Measurements from ENCODE around the gene ABCC4. TPM values are rescaled to one million over a fixed set of nuclear protein-coding genes. Genes with fewer than 3 reads are reported as not detected.

Gene ABCC4
- total and polyA plus RNA-seq, 2 donors (not counting 1 experiment from before 2014, with no cell fraction given), result 1.8 to 7.1 TPM

GRCh38 chr13:95123726-95124125 is 177.5 kb downstream of the ABCC4 start:
- Histone ChIP-seq H3K9ac (ENCODE audit: low read length) (no peak overlapping the region), H3K27me3 (replicated peaks in 1 of 4; ENCODE audit: control extremely low read depth in 1 of 4, control insufficient read depth in 3 of 4, insufficient read depth in 4 of 4, low read length in 3 of 4) (no peaks in the 10 kb centered on the region), H3K36me3 (replicated peaks in 1 of 2; ENCODE audit: control extremely low read depth in 1 of 2, control insufficient read depth in 1 of 2, extremely low read depth in 1 of 2, insufficient read depth in 2 of 2, low read length in 1 of 2) (no peaks in the 10 kb centered on the region), H4K20me1 (ENCODE audit: control insufficient read depth, insufficient read depth, low read length, poor library complexity, severe bottlenecking) (no peaks in the 10 kb centered on the region), H3K4me2 (replicated peaks; ENCODE audit: low read depth, low read length, poor library complexity, severe bottlenecking) (no peak overlapping the region), H3K4me3 (ENCODE audit: control extremely low read depth in 1 of 5, extremely low read depth in 1 of 5, insufficient read depth in 1 of 5, low read depth in 2 of 5, low read length in 4 of 5) (no peak overlapping the region), H3K27ac (ENCODE audit: low read length in 2 of 2) (no peak overlapping the region), H3K79me2 (ENCODE audit: control insufficient read depth, insufficient read depth, low read length) (no peaks in the 10 kb centered on the region), H3K9me3 (ENCODE audit: control extremely low read depth in 1 of 3, control insufficient read depth in 2 of 3, insufficient read depth in 1 of 3, low read length in 2 of 3) (no peaks in the 10 kb centered on the region), H2AFZ (ENCODE audit: insufficient read depth, low read depth, low read length, poor library complexity, severe bottlenecking) (no peak overlapping the region), H3K4me1 (ENCODE audit: control insufficient read depth in 2 of 2, insufficient read depth in 2 of 2, low read length in 2 of 2) (no peaks in the 10 kb centered on the region)
- TF ChIP-seq EZH2 (IDR thresholded peaks at IDR 0.05; ENCODE audit: borderline replicate concordance, insufficient read depth, low read depth, low read length, poor library complexity, severe bottlenecking) (no peak), CTCF (IDR thresholded peaks at IDR 0.05) (no peak)
- WGBS (ENCODE audit: insufficient coverage), result 91% methylated on average over 7 of the region's 7 CpGs
- intact Hi-C loops (cut with micrococcal nuclease), result no loop called here
- H3K9me3 Mint-ChIP-seq (ENCODE audit: insufficient read depth), result peaks cover 3% of the 10 kb centered on the region
- ATAC-seq (ENCODE audit: low read depth), result no peak
- no peak overlapping the region for H3K27ac Mint-ChIP-seq
- no peak for DNase-seq
- CTCF ChIA-PET, result no interaction called here
- POLR2A ChIA-PET, result no interaction called here
- no peaks in the 10 kb centered on the region for H3K27me3 Mint-ChIP-seq
- H3K4me3 Mint-ChIP-seq, result no peak overlapping the region
- no peaks in the 10 kb centered on the region for H3K4me1 Mint-ChIP-seq

DNA sequence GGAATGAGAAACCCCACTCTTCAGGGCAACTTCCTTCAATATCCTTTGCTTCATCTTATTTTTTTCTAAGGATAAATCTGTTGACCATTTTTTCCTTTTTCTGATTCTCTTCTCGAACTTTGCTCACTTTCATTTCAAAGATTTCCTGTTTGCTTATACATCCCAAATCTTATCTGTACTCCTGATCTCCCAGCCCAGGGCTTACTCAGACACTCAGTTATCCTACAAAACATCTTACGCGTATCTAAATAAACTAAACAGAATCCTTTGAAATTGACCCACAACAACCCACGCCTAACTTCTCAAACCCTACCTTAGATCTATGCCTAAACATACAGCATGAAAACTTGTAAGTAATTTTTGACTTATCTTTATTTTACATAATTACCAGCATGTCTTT is 179.2 kb downstream of the ABCC4 start:
- H3K9me3 Mint-ChIP-seq (ENCODE audit: insufficient read depth), result peaks cover 3% of the 10 kb centered on the region
- Histone ChIP-seq H3K79me2 (ENCODE audit: control insufficient read depth, insufficient read depth, low read length) (no peaks in the 10 kb centered on the region), H3K4me3 (ENCODE audit: control extremely low read depth in 1 of 5, extremely low read depth in 1 of 5, insufficient read depth in 1 of 5, low read depth in 2 of 5, low read length in 4 of 5) (no peak overlapping the region), H2AFZ (ENCODE audit: insufficient read depth, low read depth, low read length, poor library complexity, severe bottlenecking) (no peak overlapping the region), H3K9me3 (ENCODE audit: control extremely low read depth in 1 of 3, control insufficient read depth in 2 of 3, insufficient read depth in 1 of 3, low read length in 2 of 3) (no peaks in the 10 kb centered on the region), H3K4me2 (replicated peaks; ENCODE audit: low read depth, low read length, poor library complexity, severe bottlenecking) (no peak overlapping the region), H3K4me1 (ENCODE audit: control insufficient read depth in 2 of 2, insufficient read depth in 2 of 2, low read length in 2 of 2) (no peaks in the 10 kb centered on the region), H3K9ac (ENCODE audit: low read length) (no peak overlapping the region), H3K36me3 (replicated peaks in 1 of 2; ENCODE audit: control extremely low read depth in 1 of 2, control insufficient read depth in 1 of 2, extremely low read depth in 1 of 2, insufficient read depth in 2 of 2, low read length in 1 of 2) (no peaks in the 10 kb centered on the region), H3K27ac (ENCODE audit: low read length in 2 of 2) (no peak overlapping the region), H3K27me3 (replicated peaks in 1 of 4; ENCODE audit: control extremely low read depth in 1 of 4, control insufficient read depth in 3 of 4, insufficient read depth in 4 of 4, low read length in 3 of 4) (no peaks in the 10 kb centered on the region), H4K20me1 (ENCODE audit: control insufficient read depth, insufficient read depth, low read length, poor library complexity, severe bottlenecking) (no peaks in the 10 kb centered on the region)
- no peaks in the 10 kb centered on the region for H3K27me3 Mint-ChIP-seq
- DNase-seq, result no peak
- ATAC-seq (ENCODE audit: low read depth), result no peak
- 70% methylated on average over 3 of the region's 4 CpGs for WGBS (ENCODE audit: insufficient coverage)
- H3K27ac Mint-ChIP-seq, result no peak overlapping the region
- no peak overlapping the region for H3K4me3 Mint-ChIP-seq
- intact Hi-C loops (cut with micrococcal nuclease), result no loop called here
- POLR2A ChIA-PET, result no interaction called here
- H3K4me1 Mint-ChIP-seq, result no peaks in the 10 kb centered on the region
- TF ChIP-seq EZH2 (IDR thresholded peaks at IDR 0.05; ENCODE audit: borderline replicate concordance, insufficient read depth, low read depth, low read length, poor library complexity, severe bottlenecking) (no peak), CTCF (IDR thresholded peaks at IDR 0.05) (no peak)
- CTCF ChIA-PET, result no interaction called here
